ENCODE results near the gene G0S2. TPM values are rescaled to one million over a fixed set of nuclear protein-coding genes. Genes with fewer than 3 reads are reported as not detected.

The G0S2 gene
- total RNA-seq, 1 experiment from 2014 or later, result 4.0 TPM

DNA sequence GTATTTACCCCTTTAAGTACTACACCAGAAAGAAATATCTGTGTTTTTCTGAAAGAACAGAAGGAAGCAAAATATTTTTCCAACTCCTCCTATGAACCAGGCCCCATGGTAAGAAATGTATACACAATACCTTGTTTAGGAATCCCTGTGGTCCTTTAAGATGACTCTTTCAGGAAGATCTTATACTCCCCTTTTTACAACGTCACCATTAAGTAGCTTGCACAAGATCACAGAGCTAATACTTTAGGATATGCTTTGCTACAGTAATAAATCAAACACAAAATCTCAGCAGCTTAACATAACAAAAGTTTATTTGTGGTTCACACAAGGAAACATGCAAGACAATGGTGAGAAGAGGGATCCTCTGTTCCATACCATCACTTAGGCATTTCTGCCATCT is 14.1 kb upstream of the G0S2 start:
- Mint-ChIP-seq H3K9me3 (ENCODE audit: low read depth, unreplicated experiment) (no peaks in the 10 kb centered on the region), H3K36me3 (ENCODE audit: insufficient read depth, unreplicated experiment) (no peaks in the 10 kb centered on the region), H3K27ac (ENCODE audit: unreplicated experiment) (no peak overlapping the region), H3K4me3 (ENCODE audit: low read depth, unreplicated experiment) (no peak overlapping the region), H3K4me1 (ENCODE audit: low read depth, unreplicated experiment) (peaks cover 16% of the 10 kb centered on the region), H3K27me3 (ENCODE audit: unreplicated experiment) (no peaks in the 10 kb centered on the region)
- no TSS peak for BruUV-seq (replicated peaks)
- intact Hi-C loops (cut with micrococcal nuclease; ENCODE audit: unreplicated experiment), result no loop called here
- CTCF ChIA-PET, result no interaction called here
- TF ChIP-seq, protein P1, sequence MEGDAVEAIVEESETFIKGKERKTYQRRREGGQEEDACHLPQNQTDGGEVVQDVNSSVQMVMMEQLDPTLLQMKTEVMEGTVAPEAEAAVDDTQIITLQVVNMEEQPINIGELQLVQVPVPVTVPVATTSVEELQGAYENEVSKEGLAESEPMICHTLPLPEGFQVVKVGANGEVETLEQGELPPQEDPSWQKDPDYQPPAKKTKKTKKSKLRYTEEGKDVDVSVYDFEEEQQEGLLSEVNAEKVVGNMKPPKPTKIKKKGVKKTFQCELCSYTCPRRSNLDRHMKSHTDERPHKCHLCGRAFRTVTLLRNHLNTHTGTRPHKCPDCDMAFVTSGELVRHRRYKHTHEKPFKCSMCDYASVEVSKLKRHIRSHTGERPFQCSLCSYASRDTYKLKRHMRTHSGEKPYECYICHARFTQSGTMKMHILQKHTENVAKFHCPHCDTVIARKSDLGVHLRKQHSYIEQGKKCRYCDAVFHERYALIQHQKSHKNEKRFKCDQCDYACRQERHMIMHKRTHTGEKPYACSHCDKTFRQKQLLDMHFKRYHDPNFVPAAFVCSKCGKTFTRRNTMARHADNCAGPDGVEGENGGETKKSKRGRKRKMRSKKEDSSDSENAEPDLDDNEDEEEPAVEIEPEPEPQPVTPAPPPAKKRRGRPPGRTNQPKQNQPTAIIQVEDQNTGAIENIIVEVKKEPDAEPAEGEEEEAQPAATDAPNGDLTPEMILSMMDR (IDR thresholded peaks at IDR 0.05; ENCODE audit: unreplicated experiment), result no peak
- DNase-seq, result no peak

DNA sequence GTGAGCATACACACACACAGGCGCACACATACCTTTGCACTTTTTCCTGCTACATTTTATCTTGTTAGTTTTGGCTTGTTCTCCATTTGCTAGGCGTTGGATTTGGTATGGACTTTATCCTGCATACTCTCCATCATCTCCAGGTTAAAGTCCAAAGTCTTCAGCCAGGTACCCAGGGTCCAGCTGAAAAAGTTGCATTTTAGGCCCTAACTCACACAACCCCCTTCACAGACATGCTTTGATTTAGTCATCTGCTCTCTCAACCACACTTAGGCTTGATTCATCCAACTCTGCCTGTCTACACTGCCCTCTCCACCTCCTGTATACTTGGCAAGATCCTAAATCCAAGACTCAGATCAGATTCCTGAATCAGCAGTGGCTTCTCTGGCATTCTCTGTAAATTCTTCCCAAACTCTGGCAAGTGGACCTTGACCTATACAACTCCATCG is 12.3 kb upstream of the G0S2 start:
- CTCF ChIA-PET, result no interaction called here
- no peaks in the 10 kb centered on the region for H3K9me3 Mint-ChIP-seq (ENCODE audit: low read depth, unreplicated experiment)

DNA sequence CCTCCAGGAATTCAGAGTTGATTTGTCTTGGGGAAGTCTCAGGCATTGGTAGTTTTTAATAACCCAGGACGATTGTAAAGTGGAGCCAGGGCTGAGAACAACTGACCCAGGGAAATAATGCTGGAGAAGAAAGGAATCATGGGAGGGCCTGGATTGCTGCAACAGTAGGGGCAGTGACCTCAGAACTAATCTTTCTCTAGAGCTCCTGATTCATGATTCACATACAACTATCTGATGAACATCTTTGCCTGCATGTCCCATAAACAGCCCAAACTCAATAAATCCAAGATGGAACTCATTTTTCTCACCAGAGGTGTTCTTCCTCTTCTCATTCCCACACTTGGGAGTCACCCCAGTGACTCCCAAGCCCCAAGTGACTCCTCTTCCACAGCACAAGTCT is 8.1 kb upstream of the G0S2 start:
- no peaks in the 10 kb centered on the region for H3K27me3 Mint-ChIP-seq (ENCODE audit: unreplicated experiment)
- CTCF ChIA-PET, result no interaction called here
- H3K4me1 Mint-ChIP-seq (ENCODE audit: low read depth, unreplicated experiment), result peaks cover 19% of the 10 kb centered on the region
- intact Hi-C loops (cut with micrococcal nuclease; ENCODE audit: unreplicated experiment), result no loop called here
- no TSS peak for BruUV-seq (replicated peaks)
- TF ChIP-seq, protein P1 (IDR thresholded peaks at IDR 0.05; ENCODE audit: unreplicated experiment), result no peak
- H3K4me3 Mint-ChIP-seq (ENCODE audit: low read depth, unreplicated experiment), result no peak overlapping the region
- no peak for DNase-seq
- no peaks in the 10 kb centered on the region for H3K36me3 Mint-ChIP-seq (ENCODE audit: insufficient read depth, unreplicated experiment)
- no peak overlapping the region for H3K27ac Mint-ChIP-seq (ENCODE audit: unreplicated experiment)
- H3K9me3 Mint-ChIP-seq (ENCODE audit: low read depth, unreplicated experiment), result no peaks in the 10 kb centered on the region

More for the DNA sequence above, 12.3 kb upstream of the G0S2 start:
- no peaks in the 10 kb centered on the region for H3K36me3 Mint-ChIP-seq (ENCODE audit: insufficient read depth, unreplicated experiment)
- H3K4me3 Mint-ChIP-seq (ENCODE audit: low read depth, unreplicated experiment), result no peak overlapping the region
- DNase-seq, result no peak
- no peak overlapping the region for H3K27ac Mint-ChIP-seq (ENCODE audit: unreplicated experiment)
- no peaks in the 10 kb centered on the region for H3K27me3 Mint-ChIP-seq (ENCODE audit: unreplicated experiment)
- no TSS peak for BruUV-seq (replicated peaks)
- H3K4me1 Mint-ChIP-seq (ENCODE audit: low read depth, unreplicated experiment), result peaks cover 16% of the 10 kb centered on the region
- intact Hi-C loops (cut with micrococcal nuclease; ENCODE audit: unreplicated experiment), result no loop called here
- TF ChIP-seq, protein P1 (IDR thresholded peaks at IDR 0.05; ENCODE audit: unreplicated experiment), result no peak

DNA sequence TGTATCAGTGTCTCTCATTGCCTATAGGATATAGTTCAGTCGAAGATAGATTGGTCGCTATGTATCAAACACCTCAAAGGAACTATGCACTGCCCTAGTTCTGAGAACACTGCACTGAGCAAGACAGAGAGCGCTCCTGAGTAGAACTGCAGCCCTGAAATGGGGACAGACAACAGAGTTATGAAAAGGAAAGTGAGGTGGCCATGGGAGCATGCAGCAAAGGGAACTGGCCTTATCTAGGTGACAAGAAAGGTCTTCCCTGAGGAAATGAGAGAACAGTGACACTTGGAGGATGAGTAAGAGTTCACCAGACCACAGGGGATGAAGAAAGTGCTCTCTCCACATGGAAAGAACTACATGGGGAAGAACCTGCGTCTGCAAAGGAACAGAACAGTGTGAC is 7.5 kb upstream of the G0S2 start:
- Mint-ChIP-seq H3K9me3 (ENCODE audit: low read depth, unreplicated experiment) (no peaks in the 10 kb centered on the region), H3K36me3 (ENCODE audit: insufficient read depth, unreplicated experiment) (no peaks in the 10 kb centered on the region), H3K4me1 (ENCODE audit: low read depth, unreplicated experiment) (peaks cover 17% of the 10 kb centered on the region), H3K4me3 (ENCODE audit: low read depth, unreplicated experiment) (no peak overlapping the region), H3K27ac (ENCODE audit: unreplicated experiment) (no peak overlapping the region), H3K27me3 (ENCODE audit: unreplicated experiment) (no peaks in the 10 kb centered on the region)
- TF ChIP-seq, protein P1 (IDR thresholded peaks at IDR 0.05; ENCODE audit: unreplicated experiment), result no peak
- intact Hi-C loops (cut with micrococcal nuclease; ENCODE audit: unreplicated experiment), result no loop called here
- no TSS peak for BruUV-seq (replicated peaks)
- DNase-seq, result no peak
- CTCF ChIA-PET, result interaction anchor here (0.7 kb wide), 1 partner anchor 33 kb away, joined by 3 read pairs; no protein-coding TSS in a partner anchor

All from Calu3 (cell line).